GM18873 (cell line): Measurements from ENCODE around the gene REC8.

Experiments
- ATAC-seq: cut with Tn5 transposase; IDR thresholded peaks from one replicate; pipeline ENCODE4 v1.9.1; 2021; ENCODE audit warnings: mild to moderate bottlenecking, moderate library complexity, moderate number of reproducible peaks; ENCODE audit not compliant: unreplicated experiment, low FRiP score

The REC8 gene

GRCh38 chr14:24226473-24226872, 54.6 kb downstream of the REC8 start:
- ATAC-seq = no peak

- no peak for ATAC-seq
Measured at GRCh38 chr14:24228902-24229301, 57.0 kb downstream of the REC8 start.
